Fibroblast of pulmonary artery (primary cell): ENCODE data around the gene ALDH9A1.

Experiments used
- DNase-seq: peaks from one replicate; pipeline ENCODE4 v3.0.0-alpha.2; 2010; ENCODE audit warnings: low read depth
- H3K4me3 ChIP-seq: replicated peaks from 2 replicates; pipeline ENCODE4 v1.5.1; 2011; ENCODE audit warnings: low read depth, mild to moderate bottlenecking, control low read depth, low read length, moderate library complexity
- CTCF ChIP-seq: IDR thresholded peaks from 2 replicates; pipeline ENCODE4 v1.5.1; 2011; ENCODE audit warnings: mild to moderate bottlenecking, control low read depth, low read length, inconsistent platforms; ENCODE audit errors: missing control alignments

ALDH9A1 gene

GRCh38 chr1:165629151-165629550 lies 69.2 kb downstream of the ALDH9A1 start:
- no peak overlapping the region for H3K4me3 ChIP-seq
- no peak for TF ChIP-seq CTCF
- no peak for DNase-seq

GRCh38 chr1:165628147-165628822 lies 70.1 kb downstream of the ALDH9A1 start:
- no peak for DNase-seq
- no peak for TF ChIP-seq CTCF
- H3K4me3 ChIP-seq = no peak overlapping the region

GRCh38 chr1:165624441-165624840 lies 73.9 kb downstream of the ALDH9A1 start:
- no peak overlapping the region for H3K4me3 ChIP-seq
- no peak for TF ChIP-seq CTCF
- no peak for DNase-seq

GRCh38 chr1:165623624-165624023 lies 74.7 kb downstream of the ALDH9A1 start:
- no peak for TF ChIP-seq CTCF

GRCh38 chr1:165619647-165620151 lies 78.7 kb downstream of the ALDH9A1 start:
- no peak for DNase-seq
- H3K4me3 ChIP-seq = no peak overlapping the region
- no peak for TF ChIP-seq CTCF

More at GRCh38 chr1:165623624-165624023, 74.7 kb downstream of the ALDH9A1 start:
- no peak for DNase-seq
- no peak overlapping the region for H3K4me3 ChIP-seq

GRCh38 chr1:165616987-165617546 lies 81.3 kb downstream of the ALDH9A1 start:
- H3K4me3 ChIP-seq = no peak overlapping the region
- DNase-seq = no peak
- no peak for TF ChIP-seq CTCF

GRCh38 chr1:165616054-165616612 lies 82.2 kb downstream of the ALDH9A1 start:
- DNase-seq = no peak
- TF ChIP-seq CTCF = no peak
- H3K4me3 ChIP-seq = no peak overlapping the region
